HG03064 (cell line): ENCODE data around the gene FBXO41.
A peak's percentile ranks its signal among the peaks of the same experiment; 100 is the strongest.

Source experiments
- ATAC-seq: cut with Tn5 transposase; IDR thresholded peaks from one replicate; pipeline ENCODE4 v1.9.1; 2021; ENCODE audit warnings: low read depth; ENCODE audit not compliant: unreplicated experiment

Gene FBXO41

GRCh38 chr2:73217826-73218225 is 66.5 kb downstream of the FBXO41 start:
- no peak for ATAC-seq

- ATAC-seq: no peak
These were observed 67.1 kb downstream of the FBXO41 start for GRCh38 chr2:73217160-73217559.

GRCh38 chr2:73215254-73215653 is 69.0 kb downstream of the FBXO41 start:
- no peak for ATAC-seq

DNA sequence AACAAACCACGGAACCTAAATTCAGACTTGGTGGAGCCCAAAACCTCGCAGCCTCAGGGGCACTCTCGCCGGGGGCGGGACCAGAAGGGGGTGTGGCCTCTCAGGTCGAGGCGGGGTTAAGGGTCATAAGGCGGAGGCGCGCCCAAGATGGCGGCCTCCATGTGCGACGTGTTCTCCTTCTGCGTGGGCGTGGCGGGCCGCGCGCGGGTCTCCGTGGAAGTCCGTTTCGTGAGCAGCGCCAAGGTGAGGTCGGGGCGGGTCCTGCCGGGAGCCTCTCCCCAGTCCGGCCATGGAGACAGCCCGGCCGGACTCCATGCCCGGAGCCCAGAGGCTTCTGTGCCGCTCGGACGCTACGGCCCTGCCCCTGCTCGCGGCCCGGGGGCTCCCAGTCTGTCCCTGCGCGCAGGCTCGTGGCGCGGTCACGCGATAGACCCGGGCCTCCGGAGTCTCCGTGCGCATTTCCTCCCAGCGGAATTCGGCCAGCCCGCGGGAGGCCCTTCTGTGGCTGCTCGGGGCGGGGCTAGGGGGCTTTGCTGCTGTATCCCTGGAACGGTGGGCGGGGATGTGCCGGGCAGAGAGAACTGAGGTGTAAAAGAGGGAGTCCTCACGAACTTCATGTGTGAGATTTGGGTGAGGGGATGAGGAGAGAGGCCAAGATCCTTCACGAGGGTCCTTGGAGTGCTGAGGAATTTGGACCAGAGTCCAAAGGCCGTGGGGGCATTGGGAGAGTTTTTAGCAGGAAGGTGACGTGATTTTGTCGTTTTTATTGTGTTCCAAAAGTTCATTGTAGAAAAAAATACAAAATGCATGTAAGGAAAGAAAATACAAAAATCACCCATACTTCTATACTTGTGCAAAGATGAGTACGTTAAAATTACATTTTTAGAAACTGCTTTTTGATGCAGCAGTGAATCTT is 69.9 kb downstream of the FBXO41 start, which contains the start of gene SMYD5:
Gene SMYD5 (plus strand): TSS at position 126 of the 916 bp plus-strand sequence. CDS start 22 bp downstream, at position 148.
- ATAC-seq: peak; percentile 85

DNA sequence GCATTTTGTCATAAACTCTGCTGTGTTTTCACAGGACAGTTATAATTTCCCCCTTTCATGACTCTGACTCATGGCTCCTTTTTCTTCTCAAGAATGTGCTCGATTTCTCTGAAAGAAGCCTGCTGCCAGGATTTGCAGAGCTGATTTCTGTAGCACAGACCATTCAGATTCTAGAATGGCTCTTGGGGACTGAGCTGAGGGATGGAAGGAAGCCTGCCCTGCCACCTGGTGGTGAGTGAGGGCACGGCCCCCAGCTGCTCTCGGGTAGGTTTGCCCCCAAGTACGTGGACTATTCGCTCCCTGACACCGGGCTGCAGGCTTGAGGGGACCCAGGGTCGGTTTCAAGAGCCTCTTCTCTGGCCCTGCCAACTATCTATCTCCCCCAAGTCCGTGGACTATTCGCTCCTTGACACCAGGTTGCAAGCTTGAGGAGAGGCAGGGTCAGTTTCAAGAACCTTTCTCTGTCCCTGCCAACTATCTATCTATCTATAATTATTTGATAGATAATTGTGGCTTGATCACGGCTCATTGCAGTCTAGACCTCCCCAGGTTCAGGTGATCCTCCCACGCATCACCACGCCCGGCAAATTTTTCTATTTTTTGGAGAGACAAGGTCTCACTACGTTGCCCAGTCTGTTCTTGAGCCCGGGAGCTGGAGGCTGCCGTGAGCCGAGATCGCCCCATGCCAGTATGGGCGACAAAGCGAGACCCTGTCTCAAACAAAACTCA is 71.7 kb downstream of the FBXO41 start:
- peak; percentile 71 for ATAC-seq

GRCh38 chr2:73212098-73212447 is 72.2 kb downstream of the FBXO41 start:
- ATAC-seq: no peak

DNA sequence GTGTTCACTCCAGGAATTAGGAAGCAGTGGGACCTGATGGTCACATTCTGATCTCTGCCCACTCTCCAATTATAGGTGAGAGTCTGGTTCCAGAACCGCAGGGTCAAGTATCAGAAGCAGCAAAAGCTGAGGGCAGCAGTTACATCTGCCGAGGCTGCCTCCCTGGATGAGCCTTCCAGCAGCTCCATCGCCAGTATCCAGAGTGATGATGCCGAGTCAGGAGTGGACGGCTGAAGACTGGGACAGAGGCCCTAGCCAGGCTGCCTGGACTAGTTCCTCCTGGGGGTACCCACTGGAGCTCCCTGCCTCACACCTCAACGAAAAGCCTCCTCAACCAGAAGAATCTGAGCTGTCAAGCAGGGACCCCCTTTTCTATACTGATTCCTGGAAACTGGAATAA is 73.6 kb downstream of the FBXO41 start:
- ATAC-seq: no peak

DNA sequence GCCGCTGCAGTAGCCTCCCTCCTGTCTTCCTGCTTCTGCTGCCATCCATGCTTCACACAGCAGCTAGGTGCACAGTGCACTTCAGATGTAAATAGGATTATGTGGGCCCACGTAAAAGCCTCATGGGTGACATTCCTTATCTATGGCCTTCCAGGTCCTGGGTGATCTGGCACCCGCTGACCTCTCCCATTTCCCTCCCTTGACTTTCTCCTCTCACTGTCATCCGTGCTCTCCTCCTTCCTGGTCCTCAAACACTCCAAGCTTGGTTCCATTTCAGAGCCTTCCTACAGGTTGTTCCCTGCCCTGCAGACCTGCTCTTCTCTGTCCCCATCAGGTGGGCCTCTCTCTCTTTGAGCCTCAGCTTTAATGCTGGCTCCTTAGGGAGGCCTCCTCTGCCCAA is 74.3 kb downstream of the FBXO41 start:
- no peak for ATAC-seq

GRCh38 chr2:73208258-73208657 is 76.0 kb downstream of the FBXO41 start:
- ATAC-seq: no peak

DNA sequence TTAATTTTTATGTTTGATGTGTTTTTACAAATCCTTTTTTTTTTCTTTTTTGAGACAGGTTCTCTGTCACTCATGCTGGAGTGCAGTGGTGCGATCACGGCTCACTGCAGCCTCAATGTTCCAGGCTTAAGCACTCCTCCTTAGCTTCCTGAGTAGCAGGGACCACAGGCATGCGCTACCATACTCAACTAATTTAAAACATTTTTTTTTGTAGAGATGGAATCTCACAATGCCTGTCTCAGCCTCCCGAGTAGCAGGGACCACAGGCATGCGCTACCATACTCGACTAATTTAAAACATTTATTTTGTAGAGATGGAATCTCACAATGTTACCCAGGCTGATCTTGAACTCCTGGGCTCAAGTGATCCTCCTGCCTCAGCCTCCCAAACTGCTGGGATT is 78.7 kb downstream of the FBXO41 start:
- ATAC-seq: no peak
